A673 (cell line): ENCODE measurements around the gene KCNIP1. TPM values are rescaled to one million over a fixed set of nuclear protein-coding genes. Genes with fewer than 3 reads are reported as not detected.
A peak's percentile ranks its signal among the peaks of the same experiment; 100 is the strongest.

ENCODE experiments used
- BruUV-seq: library from RNA; stranded (reverse); fragments of 400-500 nt; replicated peaks from 2 replicates; lab custom pipeline; 2021; lab: Mats Ljungman, UMichigan
- CTCF ChIA-PET: fragments of 300-600 bp; sonication (Branson Sonifier 250); formaldehyde crosslinking; loops from one replicate; lab custom pipeline; 2022; ENCODE audit warnings: antibody characterized with exemption; lab: Charles Lee
- POLR2A ChIA-PET: fragments of 300-600 bp; sonication (Branson Sonifier 250); formaldehyde crosslinking; loops from one replicate; lab custom pipeline; 2022; ENCODE audit warnings: antibody characterized with exemption; ENCODE audit not compliant: low non-redundant PET; lab: Charles Lee
- DNase-seq: peaks from one replicate; pipeline ENCODE4 v3.0.0-alpha.2; 2015; ENCODE audit warnings: low spot score
- H3K27ac ChIP-seq: fragments of 200-600 bp; sonication (generic); 2 replicates; pipeline ENCODE4 v1.5.1; 2016; ENCODE audit warnings: mixed run types, low read depth, mild to moderate bottlenecking, mixed read lengths, antibody characterized with exemption, low read length; ENCODE audit not compliant: poor library complexity, severe bottlenecking
- H3K27me3 ChIP-seq: fragments of 200-600 bp; sonication (generic); replicated peaks from 2 replicates; pipeline ENCODE4 v1.6.1; 2017; ENCODE audit warnings: mixed run types, low read depth, mild to moderate bottlenecking, mixed read lengths, antibody characterized with exemption, low read length; ENCODE audit not compliant: insufficient read depth, poor library complexity
- H3K36me3 ChIP-seq: fragments of 200-600 bp; sonication (generic); 2 replicates; pipeline ENCODE4 v1.6.1; 2016; ENCODE audit warnings: mixed run types, mild to moderate bottlenecking, mixed read lengths, antibody characterized with exemption, low read length; ENCODE audit not compliant: insufficient read depth, poor library complexity, severe bottlenecking
- H3K4me1 ChIP-seq: fragments of 200-600 bp; sonication (generic); 2 replicates; pipeline ENCODE4 v1.6.1; 2017; ENCODE audit warnings: mixed run types, mild to moderate bottlenecking, mixed read lengths, antibody characterized with exemption, low read length; ENCODE audit not compliant: insufficient read depth, poor library complexity, severe bottlenecking
- H3K4me3 ChIP-seq: fragments of 200-600 bp; sonication (generic); 2 replicates; pipeline ENCODE4 v1.5.1; 2016; ENCODE audit warnings: low read depth, mixed run types, mild to moderate bottlenecking, mixed read lengths, low read length; ENCODE audit not compliant: poor library complexity, severe bottlenecking
- H3K9me3 ChIP-seq: fragments of 200-600 bp; sonication (generic); 2 replicates; pipeline ENCODE4 v1.6.1; 2016; ENCODE audit warnings: mixed run types, low read depth, mild to moderate bottlenecking, mixed read lengths, antibody characterized with exemption, low read length; ENCODE audit not compliant: poor library complexity, severe bottlenecking
- EZH2 ChIP-seq: fragments of 200-600 bp; sonication (generic); IDR thresholded peaks from 2 replicates; pipeline ENCODE4 v1.6.1; 2017; ENCODE audit warnings: borderline replicate concordance, low read depth, mild to moderate bottlenecking, mixed read lengths, antibody characterized with exemption, low read length; ENCODE audit not compliant: poor library complexity, severe bottlenecking
- intact Hi-C: fragments of 100-400 bp; cut with micrococcal nuclease; formaldehyde crosslinking; loops from one replicate; pipeline ENCODE4 v1.10.0; 2022; ENCODE audit not compliant: unreplicated experiment
- total RNA-seq: library from RNA; stranded (reverse); gene quantifications from 2 replicates; pipeline ENCODE4 v1.2.3, GENCODE V29; 2021
- TF ChIP-seq, protein P1 (sequence below): fragments of 300-800, 200-600 bp; sonication (generic); conservative IDR thresholded peaks from 2 replicates; pipeline ENCODE4 v1.5.1; 2017; ENCODE audit warnings: low read depth, mild to moderate bottlenecking, antibody characterized with exemption, low read length, moderate library complexity, mixed read lengths

KCNIP1 gene
- total RNA-seq, 1 experiment from 2014 or later = 3.7 TPM

DNA sequence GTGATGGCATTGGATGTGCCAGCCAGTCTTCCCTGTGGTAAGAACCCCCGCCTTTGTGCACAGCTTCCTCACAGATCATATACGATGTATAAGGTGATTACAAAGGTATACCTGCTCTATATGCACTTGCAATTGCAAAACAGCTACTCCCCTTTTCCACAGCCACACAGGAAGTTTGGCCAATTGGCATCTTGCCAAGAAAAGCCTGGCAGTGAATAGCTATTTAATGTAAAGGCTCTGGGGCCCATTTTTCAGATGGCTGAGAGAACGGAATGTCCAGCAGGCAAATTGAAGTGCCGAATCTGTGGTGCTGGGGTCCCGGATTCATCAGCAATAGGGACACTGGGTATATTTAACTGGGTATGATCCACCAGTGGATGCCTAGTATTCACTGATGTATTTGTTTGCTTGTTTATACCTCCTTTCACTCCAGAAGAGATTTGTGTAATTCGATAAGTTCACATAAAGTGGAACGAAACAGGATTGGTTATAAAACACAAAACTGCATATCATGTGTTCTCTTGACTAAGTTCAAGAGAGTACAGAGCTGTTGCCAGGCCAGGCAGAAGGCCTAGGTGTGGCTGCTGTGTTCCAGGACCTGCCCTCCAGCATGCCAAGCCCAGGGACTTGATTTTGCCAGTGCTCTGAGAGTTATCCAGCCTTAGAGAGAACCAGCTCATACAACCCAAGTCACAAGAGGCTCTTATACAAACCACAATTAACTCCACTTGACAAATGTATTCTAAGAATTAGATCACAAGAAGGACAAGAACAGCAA lies 252.0 kb downstream of the KCNIP1 start:
- CTCF ChIA-PET = no interaction called here
- peak; percentile 21 for DNase-seq
- no peaks in the 10 kb centered on the region for H3K9me3 ChIP-seq
- H3K27ac ChIP-seq = no peak overlapping the region
- peaks cover 6% of the 10 kb centered on the region for H3K27me3 ChIP-seq
- H3K4me3 ChIP-seq = no peak overlapping the region
- POLR2A ChIA-PET = no interaction called here
- BruUV-seq = no TSS peak
- TF ChIP-seq, protein P1, sequence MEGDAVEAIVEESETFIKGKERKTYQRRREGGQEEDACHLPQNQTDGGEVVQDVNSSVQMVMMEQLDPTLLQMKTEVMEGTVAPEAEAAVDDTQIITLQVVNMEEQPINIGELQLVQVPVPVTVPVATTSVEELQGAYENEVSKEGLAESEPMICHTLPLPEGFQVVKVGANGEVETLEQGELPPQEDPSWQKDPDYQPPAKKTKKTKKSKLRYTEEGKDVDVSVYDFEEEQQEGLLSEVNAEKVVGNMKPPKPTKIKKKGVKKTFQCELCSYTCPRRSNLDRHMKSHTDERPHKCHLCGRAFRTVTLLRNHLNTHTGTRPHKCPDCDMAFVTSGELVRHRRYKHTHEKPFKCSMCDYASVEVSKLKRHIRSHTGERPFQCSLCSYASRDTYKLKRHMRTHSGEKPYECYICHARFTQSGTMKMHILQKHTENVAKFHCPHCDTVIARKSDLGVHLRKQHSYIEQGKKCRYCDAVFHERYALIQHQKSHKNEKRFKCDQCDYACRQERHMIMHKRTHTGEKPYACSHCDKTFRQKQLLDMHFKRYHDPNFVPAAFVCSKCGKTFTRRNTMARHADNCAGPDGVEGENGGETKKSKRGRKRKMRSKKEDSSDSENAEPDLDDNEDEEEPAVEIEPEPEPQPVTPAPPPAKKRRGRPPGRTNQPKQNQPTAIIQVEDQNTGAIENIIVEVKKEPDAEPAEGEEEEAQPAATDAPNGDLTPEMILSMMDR = no peak
- TF ChIP-seq EZH2 = no peak
- H3K4me1 ChIP-seq = no peaks in the 10 kb centered on the region
- intact Hi-C loops = no loop called here
- H3K36me3 ChIP-seq = no peaks in the 10 kb centered on the region

DNA sequence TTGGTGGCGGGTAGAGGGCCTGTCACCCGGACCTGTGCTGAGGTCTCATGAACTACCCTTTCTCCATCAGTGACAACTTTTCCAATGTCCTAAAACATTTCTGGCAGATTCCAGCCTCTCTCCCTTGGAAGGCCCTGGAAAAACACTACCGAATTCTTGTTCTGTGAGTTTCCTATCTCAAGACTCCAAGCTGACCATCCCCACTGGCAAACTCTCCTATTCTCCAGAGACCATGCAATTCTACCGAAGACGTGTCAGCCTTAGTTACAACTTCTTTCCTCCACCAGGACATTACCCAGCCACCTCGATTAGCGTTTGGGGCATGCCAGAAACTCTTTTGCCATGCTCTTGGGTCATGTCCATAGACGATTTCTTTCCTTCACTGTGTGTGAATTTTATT lies 252.9 kb downstream of the KCNIP1 start:
- Histone ChIP-seq H3K27me3 (peaks cover 6% of the 10 kb centered on the region), H3K36me3 (no peaks in the 10 kb centered on the region), H3K27ac (no peak overlapping the region), H3K9me3 (no peaks in the 10 kb centered on the region), H3K4me1 (no peaks in the 10 kb centered on the region), H3K4me3 (no peak overlapping the region)
- TF ChIP-seq EZH2 = no peak
- TF ChIP-seq, protein P1 = no peak
- POLR2A ChIA-PET = no interaction called here
- CTCF ChIA-PET = no interaction called here
- DNase-seq = no peak
- intact Hi-C loops = no loop called here
- no TSS peak for BruUV-seq

DNA sequence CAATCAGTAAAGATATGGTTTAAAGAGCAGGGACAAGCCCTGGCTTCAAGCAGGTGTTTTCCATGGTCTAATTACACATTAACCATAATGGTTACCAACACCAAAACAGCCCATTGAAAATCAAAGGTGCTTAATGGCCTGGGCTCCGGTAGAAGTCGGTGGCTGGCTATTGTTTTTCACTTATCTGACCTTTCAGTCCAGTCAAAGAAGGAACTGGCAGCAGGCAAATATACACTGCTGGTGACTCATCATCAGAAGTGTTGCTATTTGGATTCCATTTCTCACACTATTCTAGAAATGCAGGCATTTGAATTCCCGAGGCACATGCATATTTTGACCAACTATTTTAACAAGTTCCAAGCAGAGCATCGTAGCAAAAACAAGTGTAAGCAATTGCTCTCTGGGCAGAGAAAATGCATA lies 253.4 kb downstream of the KCNIP1 start:
- H3K27me3 ChIP-seq = peaks cover 6% of the 10 kb centered on the region
- H3K27ac ChIP-seq = no peak overlapping the region
- H3K4me3 ChIP-seq = no peak overlapping the region
- no TSS peak for BruUV-seq
- TF ChIP-seq, protein P1 = no peak
- no peak for TF ChIP-seq EZH2
- POLR2A ChIA-PET = no interaction called here
- intact Hi-C loops = no loop called here
- DNase-seq = no peak
- no peaks in the 10 kb centered on the region for H3K9me3 ChIP-seq
- CTCF ChIA-PET = no interaction called here
- H3K4me1 ChIP-seq = no peaks in the 10 kb centered on the region
- H3K36me3 ChIP-seq = no peaks in the 10 kb centered on the region
